Eye (tissue), 1 donor: ENCODE data around the gene TMEM38B.
A peak's percentile ranks its signal among the peaks of the same experiment; 100 is the strongest.
"Not testable (repeated sequence)": the region's sequence is repeated elsewhere in the genome, so short reads cannot be mapped to it uniquely, and the experiment has no call there.

ENCODE experiments used
- DNase-seq: peaks from one replicate; pipeline ENCODE4 v3.0.0-alpha.2; 2015

Gene TMEM38B

DNA sequence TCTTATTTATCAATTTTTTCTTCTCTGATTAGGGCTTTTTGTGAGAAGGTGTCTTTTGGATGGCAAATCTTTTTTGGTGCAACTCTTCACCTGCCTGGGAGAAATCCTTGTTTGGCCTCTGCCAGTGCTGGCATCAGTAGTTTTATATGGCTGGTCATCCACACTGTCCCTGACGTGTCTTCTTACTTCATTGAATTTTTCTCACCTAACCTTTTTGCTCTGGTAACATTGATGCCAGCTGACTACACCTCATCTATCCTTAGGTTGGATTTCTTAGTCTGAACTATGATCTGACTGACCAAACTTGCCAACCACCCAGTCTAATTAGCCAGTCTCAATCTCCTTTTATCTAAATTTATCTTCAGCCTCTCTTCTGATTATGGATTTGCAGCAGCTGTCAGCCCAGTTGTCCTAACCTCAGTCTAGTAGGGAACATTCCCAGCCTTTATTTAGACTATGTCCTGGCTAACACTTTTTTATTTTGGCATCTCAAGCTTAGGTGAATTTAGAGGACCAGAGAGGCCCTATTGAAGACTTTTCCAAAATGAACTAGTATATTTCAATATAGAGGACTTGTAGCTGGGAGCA, 10.6 kb upstream of the TMEM38B start:
- no peak for DNase-seq

DNA sequence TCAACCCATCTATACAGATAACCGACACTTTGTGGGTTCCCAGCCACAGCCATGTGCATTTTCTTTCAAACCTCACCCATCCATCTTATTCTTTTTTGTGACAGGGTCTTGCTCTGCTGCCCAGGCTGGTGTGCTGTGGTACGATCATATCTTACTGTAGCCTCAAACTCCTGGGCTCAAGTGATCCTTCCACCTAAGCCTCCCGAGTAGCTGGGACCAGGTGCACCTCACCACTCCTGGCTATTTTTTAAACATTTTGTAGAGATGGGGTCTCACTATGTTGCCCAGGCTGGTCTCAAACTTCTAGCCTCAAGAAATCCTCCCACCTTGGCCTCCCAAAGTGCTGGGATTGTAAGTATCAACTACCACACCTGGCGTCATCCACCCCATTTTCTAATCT, 7.4 kb upstream of the TMEM38B start:
- DNase-seq, result no peak

DNA sequence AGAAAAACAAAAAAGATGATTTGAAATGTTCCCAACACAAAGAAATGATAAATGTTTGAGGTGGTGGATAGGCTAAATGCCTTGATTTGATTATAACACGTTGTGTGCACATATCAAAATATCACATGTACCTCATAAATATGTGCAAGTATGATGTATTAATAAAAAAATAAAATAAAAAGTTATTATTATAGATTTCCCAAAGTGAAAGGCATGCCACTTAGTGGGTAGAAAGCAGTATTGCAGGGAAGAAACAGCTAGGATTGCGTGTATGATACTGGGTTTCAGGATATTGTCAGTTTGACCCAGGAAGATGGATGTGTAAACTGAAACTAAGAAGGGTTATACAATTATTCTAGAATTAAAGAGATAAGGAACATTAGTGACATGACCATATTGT, 3.6 kb upstream of the TMEM38B start:
- DNase-seq, result no peak

DNA sequence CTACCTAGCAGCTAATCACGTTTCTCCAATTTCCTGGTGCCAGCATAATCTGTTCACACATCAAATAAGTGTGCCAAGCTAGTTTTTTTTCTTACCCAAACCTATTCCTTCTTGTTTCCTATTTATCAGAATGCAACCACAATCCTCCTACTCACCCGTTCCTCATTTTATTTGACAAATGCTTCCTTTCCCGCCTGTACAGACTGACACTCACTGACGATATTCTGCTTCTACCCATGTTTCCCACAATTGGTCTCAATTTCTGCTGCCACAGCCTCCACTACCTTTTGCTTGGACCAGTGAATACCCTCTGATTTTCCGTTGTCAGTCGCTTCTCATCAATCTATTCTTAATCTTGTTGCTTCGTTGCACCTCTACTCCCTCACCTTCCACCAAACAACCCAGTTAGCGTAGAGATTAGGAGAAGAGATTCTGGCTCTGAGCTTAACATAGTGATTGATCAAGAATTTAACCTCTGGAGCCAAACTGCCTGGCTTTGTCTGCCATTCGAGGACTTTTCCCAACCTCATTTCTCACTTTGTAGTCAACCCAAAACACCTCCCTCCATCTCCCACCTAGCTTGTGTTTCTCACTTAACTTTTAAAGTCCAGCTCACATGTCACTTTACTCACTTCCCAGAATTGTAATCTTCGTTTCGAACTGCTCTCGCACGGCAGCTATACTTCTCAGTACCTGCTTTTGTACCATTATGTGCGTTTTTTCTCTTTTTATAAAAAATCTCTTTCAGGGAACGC, 729 bp upstream of the TMEM38B start:
- DNase-seq, result no peak

DNA sequence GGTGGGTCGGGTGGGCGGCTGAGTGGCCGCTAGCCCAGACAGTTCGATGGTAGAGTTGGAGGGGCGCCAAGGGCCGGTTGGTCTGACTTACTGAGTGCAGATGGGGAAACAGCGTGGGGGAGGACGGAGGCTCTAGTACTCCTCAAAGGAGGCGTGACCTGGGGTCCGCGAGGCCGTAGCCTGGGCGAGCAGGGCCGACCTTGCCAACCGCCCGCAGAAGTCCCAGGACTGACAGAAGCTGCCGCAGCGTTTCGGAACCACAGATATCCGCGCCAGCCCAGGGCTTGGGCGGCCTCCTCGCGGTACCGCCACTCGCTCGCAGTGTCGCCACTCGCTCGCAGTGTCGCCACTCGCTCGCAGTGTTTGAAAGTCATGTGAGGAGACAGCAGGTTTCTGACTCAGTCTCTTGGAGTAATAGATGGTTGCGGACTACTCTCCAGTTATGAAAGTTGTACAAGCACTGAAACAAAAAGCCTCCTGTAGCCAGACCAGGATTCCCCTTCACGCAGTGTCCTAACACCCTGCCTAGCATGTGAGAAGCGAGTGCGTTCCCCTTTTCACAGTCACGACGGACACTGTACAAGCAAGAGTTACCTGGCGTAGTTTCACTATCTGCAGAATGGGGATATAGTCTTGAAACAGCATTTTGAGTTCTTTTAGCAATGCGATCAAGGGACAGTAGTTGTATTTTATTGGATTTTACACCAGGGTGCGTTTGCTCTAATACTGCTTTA, 674 bp downstream of the TMEM38B start:
- peak; percentile 85 for DNase-seq

DNA sequence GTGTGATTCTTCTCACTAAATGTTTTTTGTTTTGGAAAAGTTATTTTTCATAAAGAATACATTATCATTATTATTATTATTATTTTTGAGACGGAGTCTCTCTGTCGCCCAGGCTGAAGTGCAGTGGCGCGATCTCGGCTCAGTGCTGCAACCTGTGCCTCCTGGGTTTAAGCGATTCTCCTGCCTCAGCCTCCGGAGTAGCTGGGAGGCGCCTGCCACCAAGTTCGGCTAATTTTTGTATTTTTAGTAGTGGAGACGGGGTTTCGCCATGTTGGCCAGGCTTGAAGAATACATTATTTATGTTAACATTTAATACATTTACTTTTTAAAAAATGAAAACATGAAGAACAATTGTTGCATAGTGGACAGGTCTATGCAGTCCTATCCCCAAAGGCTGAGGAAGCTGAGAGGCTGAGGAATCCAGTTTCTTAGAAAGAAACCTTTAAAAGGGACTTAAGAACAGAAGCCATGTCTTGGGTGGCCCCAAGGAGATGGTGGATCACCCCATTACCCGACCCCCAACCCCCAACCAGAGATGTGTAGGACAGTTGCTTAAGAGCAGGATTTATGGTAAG, 2.0 kb downstream of the TMEM38B start:
- DNase-seq, result no peak

DNA sequence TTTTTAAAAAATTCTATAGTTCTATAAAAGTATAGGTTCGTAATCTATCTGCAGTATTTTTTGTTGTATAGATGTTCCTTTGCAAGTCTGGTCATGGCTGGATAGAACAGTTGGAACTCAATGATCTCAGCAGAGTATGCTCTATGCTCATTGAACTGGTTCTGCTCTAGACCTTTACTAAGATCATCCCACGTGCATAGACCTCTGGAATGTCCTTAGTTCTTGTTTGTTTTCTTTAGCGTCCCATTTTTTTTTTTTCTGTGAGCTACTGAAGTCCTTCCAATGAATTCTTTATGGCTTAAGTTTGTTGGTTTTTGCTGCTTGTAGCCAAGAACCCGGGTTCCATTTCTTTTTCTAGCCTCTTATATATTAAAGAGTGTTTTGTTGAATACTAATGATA, 3.5 kb downstream of the TMEM38B start:
- DNase-seq, result no peak

DNA sequence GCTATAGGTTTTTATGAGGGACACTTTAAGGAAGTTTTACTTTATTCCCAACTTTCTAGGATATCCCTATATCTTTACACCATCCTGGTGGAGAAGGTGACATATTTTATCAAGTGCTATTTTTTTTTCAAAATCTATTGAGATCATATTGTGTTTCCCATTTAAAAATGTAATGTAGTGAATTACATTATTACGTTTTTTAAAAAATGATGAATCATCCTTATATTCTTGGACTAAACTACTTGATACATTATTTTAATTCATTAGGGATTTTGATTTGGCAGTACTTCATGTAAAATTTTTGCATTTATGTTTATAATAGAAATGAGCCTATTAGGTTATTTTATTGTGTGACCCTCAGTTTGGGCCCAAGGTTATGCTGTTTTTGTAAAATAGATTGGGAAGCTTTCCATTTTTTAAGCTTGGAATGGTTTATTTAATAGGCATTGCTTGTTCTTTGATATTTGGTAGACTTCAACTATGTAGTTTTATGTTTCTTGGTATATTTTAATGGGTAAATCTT, 4.1 kb downstream of the TMEM38B start:
- no peak for DNase-seq

DNA sequence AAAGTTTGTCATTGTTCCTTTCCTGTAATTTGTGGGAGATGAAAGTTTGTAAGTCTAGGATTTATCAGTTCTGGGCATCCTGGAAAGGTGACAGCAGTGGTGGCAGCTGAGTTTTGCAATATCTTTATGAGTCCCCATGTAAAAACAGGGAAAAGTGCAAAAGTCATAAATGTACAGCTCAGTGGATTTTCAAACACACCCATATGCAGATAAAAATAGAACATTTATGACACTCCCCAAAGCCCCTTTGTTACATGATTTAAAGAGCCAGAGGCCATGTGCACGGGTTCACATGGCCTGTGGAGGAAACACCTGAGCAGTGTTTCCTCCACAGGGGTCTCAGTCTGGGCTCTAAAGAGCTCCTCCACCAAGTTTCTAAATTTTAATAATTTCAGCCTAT, 6.3 kb downstream of the TMEM38B start:
- no peak for DNase-seq

DNA sequence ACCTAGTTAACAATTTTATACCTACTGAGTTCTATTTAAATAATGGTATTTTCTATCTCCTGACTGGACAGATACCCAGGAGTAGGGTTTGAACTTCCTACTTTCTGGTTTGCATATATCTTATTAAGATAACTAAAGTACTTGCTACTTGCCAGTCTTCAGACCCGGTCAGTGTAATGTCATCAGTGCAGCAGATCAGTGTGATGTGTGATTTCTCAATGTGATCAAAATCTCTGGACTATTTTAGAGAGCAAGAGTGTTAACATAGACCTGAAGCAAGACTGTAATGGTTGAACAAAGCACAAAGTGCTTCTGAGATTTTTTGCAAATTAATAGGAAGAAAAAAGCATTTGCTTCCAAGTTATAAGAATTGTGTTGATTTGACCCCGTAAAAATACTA, 6.8 kb downstream of the TMEM38B start:
- DNase-seq, result no peak

DNA sequence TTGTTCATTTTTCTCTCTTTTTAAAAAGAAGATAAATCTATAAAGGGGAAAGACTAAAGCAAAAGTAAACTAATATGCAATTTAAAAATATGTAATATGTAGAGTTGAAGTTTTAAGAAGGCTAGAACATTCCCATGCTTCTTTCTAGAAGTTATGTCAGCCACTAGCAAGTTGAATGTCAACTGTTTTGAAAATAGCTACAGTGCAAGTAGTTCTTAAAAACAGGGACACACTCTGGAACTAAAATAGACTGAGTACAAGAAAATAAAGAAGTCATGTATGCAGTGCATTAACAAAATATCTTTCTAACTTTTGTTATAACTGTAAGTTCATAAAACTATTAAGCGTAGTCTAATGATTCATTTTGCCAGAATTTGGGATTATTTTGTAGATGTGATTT, 7.9 kb downstream of the TMEM38B start:
- no peak for DNase-seq

DNA sequence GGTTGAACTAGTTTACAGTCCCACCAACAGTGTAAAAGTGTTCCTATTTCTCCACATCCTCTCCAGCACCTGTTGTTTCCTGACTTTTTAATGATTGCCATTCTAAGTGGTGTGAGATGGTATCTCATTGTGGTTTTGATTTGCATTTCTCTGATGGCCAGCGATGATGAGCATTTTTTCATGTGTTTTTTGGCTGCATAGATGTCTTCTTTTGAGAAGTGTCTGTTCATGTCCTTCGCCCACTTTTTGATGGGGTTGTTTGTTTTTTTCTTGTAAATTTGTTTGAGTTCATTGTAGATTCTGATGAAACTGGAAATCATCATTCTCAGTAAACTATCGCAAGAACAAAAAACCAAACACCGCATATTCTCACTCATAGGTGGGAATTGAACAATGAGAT, 9.3 kb downstream of the TMEM38B start:
- not testable (repeated sequence) for DNase-seq

DNA sequence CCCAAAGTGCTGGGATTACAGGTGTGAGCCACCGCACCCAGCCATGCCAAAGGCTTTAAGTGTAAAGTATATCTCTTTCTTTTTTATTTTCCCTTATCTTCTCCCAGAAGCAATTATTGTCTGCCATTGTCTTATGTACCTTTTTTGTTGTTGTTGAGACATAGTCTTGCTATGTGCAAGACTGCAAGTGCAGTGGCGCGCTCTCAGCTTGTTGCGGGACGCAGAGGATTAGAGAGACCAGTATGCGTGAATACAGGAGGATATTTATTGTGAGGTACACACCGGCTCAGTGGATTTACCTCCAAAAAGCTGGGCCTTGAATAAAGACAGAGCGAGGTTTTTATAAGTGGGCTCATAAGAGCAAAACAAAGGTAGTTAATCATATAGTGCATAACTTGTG, 11.8 kb downstream of the TMEM38B start:
- DNase-seq, result no peak

DNA sequence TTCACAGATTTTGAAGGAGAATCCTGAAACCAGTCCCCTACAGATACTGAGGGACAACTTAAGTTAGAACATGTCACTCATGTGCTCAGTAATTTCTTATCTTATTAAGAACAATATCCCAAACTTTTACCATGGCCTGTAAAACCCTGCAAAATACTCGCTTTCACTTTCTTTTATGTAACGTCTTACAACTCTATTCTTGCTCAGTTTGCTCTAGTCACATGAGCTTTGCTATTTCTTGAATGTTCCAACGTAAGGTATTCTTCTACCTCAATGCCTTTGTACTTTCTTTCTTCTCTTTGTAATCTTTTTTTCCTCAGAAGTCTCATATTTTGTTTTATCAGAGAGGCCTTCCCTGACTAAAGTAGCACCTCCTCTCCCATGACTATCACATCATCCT, 14.1 kb downstream of the TMEM38B start:
- no peak for DNase-seq

DNA sequence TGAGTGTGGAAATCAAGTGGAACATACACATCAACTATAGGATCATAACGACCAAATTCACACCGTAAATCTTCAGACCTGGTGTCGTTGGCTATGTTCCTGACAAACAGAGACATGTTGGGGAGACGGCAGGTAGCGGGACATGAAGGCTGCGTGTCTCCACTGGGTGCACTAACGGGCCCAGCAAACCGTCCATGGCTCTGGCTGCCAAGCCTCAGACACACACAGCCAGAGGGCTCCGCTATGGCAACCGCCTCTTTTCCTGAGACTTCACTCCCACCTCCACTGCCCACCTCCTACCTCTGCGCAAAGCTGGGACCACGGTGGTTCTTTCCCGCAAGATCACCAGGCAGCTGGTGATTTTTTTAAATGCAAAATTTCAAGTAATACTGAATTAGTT, 16.3 kb downstream of the TMEM38B start:
- no peak for DNase-seq

DNA sequence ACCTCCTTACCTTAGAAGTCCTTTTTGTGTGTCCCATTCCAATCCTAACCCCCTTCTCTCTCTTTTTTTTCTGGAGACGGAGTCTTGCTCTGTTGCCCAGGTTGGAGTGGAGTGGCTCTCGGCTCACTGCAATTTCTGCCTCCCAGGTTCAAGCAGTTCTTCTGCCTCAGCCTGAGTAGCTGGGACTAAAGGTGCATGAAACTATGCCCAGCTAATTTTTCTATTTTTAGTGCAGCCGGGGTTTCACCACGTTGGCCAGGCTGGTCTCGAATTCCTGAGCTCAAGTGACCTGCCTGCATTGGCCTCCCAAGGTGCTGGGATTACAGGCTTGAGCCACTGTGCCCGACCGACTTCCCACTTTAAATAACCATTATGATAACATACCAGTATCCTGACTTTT, 17.5 kb downstream of the TMEM38B start:
- no peak for DNase-seq

DNA sequence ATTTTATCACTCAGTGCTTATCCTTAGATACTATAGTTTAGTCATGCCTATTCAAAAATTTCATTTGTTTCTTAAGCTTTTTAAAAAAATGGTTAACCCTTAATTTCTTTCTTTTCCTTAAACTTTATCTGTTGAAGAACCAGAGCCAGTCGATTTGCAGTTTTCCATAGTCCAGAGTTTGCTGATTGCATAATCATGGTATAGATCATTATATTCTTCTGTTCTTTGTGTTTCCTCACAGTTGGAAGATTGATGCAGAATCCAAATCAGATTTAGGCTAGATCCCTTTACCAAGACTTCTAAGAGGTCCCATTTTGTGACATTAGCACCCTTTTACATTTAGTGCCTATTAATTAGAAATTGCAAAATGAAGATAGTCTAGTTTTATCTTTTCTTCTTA, 18.0 kb downstream of the TMEM38B start:
- DNase-seq, result no peak

DNA sequence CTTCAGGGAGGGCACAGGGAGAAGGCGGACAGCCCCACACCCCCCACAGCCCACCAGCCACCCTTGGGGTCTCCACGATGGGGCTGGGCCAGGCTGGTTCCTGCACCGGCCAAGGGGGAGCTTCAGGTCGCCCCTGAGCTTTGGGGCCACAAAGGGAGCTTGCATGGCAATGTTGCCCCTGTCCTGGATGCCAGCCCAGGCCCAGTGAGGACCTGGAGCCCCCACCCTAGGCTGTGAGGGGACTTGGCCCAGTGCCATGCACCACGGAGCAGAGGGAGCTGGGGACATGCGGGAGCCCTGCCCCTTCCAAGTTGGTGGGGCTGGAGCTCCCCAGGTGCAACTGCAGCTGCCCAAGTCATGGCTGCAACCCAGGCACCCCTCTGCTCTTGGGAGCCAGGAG, 18.4 kb downstream of the TMEM38B start:
- no peak for DNase-seq

DNA sequence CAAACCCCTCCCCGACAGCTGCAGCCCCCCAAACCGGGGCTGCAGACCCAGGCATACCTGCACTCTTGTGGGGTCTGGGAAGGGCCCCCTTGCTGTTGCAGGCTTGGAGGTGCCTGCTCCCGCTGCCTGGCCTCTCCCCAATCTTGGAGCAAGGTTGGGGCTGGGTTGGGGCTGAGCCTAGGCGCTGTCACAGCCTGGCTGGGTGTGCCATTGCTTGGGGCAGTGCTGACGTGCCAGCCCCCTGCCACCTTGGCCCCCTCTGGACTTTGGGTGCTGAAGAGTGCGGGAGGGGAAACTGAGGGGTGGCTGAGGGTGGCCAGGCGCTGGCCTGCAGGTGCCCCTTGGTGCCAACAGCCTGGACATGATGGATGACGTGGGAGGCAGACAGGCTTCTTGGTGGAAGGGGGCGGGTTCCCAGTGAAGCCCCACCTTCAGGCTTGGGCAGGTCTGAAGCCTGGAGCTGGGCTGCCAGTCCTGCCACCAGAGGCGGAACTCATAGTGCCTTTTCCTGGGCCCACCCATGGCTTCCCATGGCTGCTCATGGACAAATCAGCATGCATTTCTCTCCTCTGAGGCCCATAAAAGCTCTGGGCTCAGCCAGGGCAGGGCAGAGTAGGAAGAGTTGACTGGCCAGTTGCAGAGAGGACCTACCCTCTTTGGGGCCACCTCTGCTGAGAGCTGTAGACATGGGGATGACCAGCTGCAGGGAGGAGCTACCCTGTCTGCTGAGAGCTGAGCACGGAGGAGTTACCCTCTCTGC, 19.1 kb downstream of the TMEM38B start:
- DNase-seq, result no peak

DNA sequence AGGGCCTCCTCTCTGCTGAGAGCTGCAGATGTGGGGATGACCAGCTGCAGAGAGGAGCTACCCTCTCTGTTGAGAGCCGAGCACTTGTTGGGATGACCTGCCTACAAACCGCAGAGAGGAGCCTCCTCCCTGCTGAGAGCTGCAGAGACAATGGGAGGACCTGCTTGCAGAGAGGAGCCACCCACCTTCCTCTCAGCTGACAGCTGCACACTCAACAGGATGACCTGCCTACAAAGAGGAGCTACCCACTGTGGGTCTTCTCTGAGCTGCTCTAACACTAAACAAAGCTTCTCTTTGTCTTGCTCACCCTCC, 19.6 kb downstream of the TMEM38B start:
- no peak for DNase-seq

DNA sequence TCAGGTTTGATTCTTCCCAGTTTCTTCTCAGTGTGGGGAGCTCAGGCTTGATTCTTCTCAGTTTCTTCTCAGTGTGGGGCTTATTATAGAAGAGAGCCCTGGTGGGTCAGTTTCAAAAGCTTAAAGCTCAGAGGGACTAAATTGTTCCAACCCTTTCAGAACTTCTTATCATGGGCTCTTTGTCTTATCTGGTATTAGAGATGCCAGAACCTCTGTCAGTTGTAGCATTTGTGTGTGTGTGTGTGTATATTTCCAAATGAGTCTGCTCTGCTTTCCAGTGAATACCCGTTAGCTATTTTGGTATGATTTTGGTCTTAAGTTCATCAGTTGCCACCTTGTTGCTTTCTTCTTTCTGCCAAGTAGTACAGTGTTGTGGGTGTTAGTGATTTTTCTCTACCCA, 21.8 kb downstream of the TMEM38B start:
- no peak for DNase-seq

DNA sequence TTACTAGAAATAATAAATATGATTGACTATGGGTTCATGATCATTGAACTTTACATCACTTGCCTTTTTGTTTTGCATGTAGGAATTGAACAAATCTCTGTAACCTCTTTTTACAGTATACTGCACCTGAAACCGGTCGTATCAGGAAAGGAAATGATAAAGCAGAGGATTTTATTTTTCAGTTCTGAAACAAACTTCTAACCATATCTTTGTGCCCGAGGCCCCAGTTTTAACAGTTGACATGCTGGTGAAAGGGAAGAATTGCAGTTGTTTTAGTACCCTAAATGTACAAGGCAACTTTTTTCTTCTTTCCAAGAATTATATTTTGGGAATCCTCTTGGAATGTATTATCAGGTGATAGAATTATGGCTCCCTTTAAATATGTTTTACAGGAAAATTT, 27.8 kb downstream of the TMEM38B start:
- no peak for DNase-seq

DNA sequence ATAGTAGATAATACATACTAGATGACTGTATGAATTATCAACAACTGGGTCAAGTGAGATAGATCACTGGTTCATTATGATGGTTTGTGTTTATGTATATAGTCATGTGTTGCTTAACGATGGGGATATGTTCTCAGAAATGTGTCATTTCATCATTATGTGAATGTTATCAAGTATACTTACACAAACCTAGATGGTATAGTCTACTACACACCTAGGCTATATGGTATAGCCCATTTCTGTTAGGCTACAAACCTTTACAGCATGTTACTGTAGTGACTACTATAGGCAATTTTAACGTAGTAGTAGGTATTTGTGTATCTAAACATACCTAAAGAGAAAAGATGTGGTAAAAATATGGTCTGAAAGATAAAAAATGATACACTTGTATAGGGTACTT, 31.0 kb downstream of the TMEM38B start:
- DNase-seq, result no peak
